Measurements from ENCODE around the gene NDUFB7.

DNA sequence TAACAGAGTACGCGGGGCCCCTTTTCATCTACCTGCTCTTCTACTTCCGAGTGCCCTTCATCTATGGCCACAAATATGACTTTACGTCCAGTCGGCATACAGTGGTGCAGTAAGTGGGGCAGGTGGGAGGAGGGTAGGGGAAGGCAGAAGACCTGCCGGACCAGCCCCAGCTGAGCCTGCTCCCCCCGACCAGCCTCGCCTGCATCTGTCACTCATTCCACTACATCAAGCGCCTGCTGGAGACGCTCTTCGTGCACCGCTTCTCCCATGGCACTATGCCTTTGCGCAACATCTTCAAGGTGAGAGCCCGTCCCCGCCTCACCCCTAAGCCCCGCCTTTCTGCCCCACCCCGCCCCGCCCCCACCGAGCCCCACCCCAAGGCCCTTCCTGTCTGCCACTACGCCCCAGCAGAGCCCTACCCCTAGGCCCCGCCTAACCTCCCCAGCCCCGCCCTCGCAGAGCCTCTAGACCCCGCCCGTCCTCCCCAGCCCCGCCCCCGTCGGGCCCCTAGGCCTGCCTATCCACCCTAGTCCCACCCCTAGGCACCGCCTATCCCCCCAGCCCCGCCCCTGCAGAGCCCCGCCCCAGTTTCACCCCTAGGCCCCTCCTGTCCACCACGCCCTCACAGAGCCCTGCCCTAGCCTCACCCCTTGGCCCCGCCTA lies 7.7 kb downstream of the NDUFB7 start:
- TF ChIP-seq, protein P1, sequence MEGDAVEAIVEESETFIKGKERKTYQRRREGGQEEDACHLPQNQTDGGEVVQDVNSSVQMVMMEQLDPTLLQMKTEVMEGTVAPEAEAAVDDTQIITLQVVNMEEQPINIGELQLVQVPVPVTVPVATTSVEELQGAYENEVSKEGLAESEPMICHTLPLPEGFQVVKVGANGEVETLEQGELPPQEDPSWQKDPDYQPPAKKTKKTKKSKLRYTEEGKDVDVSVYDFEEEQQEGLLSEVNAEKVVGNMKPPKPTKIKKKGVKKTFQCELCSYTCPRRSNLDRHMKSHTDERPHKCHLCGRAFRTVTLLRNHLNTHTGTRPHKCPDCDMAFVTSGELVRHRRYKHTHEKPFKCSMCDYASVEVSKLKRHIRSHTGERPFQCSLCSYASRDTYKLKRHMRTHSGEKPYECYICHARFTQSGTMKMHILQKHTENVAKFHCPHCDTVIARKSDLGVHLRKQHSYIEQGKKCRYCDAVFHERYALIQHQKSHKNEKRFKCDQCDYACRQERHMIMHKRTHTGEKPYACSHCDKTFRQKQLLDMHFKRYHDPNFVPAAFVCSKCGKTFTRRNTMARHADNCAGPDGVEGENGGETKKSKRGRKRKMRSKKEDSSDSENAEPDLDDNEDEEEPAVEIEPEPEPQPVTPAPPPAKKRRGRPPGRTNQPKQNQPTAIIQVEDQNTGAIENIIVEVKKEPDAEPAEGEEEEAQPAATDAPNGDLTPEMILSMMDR (optimal IDR thresholded peaks at IDR 0.05 in 1 of 3, IDR thresholded peaks at IDR 0.05 in 1 of 3, conservative IDR thresholded peaks at IDR 0.05 in 1 of 3; ENCODE audit: extremely low read depth in 1 of 3, insufficient read depth in 2 of 3, low read length in 3 of 3), result no peak
- TF ChIP-seq EZH2 (IDR thresholded peaks at IDR 0.05; ENCODE audit: low read length), result no peak

All from keratinocyte (primary cell).